Stimulated activated CD4-positive, alpha-beta T cell treated with anti-CD3 and anti-CD28 coated beads, Interleukin-15, amount 100 ng/mL, for 24 hours (primary cell): ENCODE results near the gene CA9.

Source experiments
- DNase-seq: peaks from one replicate; pipeline ENCODE4 v3.0.0-alpha.2; 2020

CA9 gene

DNA sequence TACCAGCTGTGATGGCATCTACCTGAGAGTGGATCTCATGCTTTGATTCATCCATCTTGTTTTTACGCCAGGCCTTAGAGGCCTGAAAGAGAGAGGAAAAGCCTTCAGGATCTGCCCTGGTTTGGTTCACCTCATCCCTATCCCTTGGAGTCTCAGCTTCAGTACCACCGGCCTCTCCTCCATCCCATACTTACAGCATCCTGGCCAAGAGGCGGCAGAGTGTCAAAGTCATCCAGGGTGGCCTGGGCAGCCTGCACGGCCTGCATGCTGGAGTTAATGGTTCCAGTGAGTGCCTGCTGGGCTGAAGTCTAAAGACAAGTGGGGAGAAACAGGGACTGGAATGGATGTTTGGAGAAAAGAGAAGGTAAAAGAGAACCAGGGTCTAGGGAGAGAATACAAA, 45.8 kb downstream of the CA9 start:
- no peak for DNase-seq

DNA sequence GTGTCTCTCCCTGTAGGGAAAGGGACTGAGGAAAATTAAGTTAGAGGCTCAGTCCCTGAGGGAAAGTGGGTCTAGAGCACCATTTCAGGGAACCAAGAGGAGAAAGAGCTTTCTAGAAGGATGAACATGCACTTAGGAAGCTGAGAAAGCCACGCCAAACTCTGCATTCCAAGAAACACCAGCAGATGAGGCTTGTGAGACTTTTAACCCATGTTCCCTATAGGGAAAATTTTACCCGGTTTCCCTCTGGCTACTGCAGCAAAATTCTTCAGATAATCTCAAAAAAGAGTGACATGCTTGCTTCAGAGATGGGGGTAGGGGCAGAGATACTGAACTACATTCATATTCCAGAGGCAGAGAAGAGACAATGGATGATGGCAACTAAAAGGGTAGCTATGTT, 49.7 kb downstream of the CA9 start:
- no peak for DNase-seq

DNA sequence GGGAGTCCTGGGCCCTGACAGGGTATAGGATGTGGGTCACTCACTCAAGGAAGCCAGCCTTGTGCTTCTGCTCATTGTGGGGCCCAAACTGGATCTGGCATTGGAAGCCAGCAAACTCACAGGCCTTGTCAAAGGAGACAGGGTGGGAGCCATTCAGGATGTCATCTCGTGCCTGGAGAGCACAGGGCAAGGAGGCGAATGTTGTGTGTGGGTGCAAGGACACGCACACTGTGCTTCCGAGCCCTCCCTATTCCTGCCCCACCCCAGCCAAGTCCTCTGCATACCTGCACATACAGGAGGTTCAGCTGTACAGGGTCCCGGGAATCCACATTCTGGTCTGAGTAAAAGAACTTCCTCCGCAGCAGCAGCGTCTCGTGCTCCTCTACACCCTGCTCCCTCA, 50.2 kb downstream of the CA9 start:
- no peak for DNase-seq

DNA sequence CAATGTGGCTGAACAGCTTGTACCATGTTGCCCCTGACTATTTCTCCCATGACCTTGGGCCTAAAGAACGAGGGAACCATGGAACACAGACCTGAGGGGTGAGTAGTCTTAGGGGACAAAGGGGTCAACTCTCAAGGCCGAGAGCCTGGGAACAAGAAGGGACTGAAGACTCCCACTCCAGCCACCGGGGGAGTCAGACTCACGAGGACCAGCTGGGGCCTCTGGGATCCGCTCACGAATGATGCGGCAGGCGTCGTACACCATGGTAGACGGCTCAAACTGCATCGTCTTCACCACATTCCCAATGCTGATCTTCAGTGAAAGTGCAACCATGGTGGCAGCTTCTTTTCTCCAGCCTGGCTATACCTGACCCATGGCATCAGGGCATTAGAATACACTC, 51.6 kb downstream of the CA9 start:
- DNase-seq: no peak

DNA sequence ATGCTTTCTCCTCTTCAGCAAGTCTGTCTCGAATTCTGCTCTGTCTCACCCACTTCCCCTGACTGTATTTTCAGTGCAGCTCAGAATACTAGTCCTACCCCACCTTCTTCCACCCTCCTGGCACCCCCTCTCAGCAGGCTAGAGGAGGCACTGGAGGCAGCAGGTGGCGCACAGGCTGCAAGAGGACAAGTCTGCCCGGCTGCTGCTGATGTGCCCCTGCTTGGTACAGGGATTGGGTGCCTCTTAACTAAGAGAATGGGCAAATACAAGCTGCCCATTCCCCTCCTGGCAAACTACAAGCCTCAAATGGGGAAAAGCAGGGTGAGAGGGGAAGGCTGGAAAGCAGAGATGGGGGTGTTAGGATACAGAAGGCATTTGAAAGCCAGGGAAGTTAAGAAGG, 53.2 kb downstream of the CA9 start:
- DNase-seq: peak; percentile 26

DNA sequence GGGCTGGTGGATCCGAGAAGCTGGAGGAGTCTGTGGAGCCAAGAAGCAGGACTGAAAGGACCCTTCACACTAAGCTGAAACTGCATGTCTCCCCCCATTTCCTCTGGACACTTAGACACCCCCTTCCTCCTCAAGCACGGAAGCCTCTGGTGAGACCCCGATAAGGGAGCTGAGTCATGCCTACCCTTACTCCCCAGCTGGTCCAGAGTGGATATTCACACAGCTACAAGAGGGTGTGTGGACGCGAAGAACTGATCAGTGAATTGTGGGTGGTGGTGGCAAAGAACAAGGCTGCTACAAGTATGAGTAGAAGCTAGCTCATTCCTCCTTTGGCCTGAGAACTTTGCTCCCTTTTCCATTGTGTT, 53.9 kb downstream of the CA9 start:
- no peak for DNase-seq

DNA sequence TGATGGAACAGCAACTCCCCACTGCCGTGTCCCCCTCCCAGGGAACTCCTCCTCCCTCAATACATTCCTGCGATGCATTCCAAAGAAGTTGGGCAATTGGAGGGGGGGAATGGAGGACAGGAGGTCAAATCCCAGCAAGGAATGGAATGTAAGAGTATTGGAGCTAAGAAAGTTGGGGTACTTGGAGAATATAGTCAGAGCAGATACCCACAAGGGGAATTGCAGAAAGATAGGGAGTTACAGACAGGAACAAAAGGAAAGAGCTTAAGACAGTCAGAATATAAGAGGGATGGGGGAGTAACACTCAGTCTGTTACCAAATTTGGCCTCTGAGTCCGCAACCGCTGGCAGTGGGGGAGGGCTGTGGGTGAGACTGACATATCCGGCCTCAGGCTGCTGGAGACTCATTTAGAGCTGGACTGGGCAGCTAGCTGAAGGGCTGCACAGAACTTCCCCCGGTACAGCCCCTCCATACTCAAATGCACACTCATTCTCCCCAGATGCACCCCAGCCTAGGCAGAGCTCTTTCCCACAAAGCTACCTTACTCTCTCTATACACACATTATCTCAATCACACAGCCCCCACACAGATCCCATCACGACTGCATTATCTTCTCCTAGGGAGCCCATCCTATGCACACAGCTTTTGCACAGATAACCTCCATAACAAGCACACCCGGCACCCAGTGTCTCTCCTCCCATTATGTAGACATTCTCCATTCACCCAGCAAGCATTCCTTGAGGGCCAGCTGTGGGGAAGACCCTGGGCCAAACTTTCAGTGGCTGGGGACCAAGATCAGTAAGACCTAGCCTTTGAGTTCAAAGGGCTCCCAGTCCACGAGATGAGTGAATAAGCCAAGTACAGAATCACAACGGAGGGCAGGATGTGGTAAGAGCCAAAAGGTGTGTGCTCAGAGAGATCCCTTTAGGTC, 54.6 kb downstream of the CA9 start:
- peak; percentile 68 for DNase-seq

DNA sequence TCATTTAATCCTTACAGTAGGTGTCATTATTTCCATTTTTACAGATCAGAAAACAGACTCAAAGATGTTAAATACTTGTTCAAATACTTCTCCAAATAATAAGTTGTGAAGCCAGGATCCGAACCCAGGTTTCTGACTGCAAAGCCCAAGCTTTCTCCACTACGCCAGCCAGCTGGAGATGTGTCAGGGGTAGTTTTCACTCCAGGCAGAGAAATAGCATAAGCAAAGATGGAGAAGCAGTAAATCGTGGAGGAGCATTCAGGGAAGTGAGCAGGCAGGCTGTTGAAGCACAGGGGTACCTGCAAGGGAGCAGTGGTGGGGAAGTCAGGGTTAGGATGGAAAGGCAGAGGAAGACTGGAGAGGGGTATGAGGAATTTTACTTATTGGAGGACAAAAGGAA, 55.4 kb downstream of the CA9 start:
- DNase-seq: no peak

DNA sequence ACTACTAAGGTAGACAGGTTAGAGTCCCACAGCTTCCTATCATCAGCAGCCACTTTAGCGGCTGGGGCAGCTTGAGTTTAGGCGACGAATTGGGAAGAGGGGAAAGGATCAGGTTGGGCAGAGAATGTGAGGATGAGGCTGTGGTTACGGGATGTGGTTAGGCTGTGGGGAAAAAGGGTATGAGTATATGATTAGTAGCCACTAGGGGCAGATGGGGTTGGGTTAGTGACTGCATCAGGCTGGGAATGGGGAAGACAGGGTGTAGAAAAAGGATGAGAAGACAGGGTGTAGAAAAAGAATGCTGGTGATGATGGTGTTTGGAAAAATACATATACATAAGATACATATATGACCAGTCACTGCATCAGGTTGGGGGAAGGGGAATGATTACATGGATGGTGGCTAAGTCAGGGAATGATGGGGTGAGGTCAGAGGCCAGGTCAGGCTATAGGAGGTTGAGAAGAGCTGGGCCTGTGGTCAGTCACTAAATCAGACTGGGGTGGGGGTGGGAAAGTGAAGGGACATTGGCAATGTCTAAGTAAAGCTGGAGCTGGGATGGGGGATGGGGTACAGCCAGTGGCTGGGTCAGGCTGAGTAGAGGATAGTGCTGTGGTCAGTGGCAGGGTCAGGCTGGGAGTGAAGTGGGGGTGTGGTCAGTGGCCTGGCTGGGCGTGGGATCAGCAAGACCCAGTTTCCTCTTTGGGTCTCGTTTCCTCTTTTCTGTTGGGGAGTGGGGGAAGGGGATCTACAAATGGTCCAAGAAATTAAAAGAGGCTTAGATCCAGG, 56.2 kb downstream of the CA9 start:
- DNase-seq: peak; percentile 45

DNA sequence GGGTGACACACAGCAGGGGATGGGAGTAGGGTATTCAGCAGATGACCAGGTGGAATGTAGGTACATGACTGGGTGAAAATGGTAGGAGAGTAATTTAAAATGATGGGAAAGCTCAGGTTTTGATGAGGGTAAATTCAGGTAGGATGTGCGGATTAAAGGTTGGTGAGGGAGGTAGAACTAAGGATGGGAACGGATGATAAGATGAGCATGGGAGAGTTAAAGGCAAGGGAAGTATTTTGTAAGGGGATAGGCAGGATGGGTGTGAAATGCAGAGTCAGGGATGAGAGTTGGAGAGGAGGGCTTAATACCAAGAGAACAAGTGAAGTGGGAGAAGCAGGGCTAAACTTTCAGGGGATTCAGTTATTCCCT, 56.7 kb downstream of the CA9 start:
- no peak for DNase-seq
